OCI-LY3 (cell line): ENCODE data around the gene GFER.

Experiments used
- CTCF ChIP-seq: fragments of 200-600, 300-600 bp; sonication (generic); IDR thresholded peaks from 2 replicates; pipeline ENCODE4 v1.5.1; 2014; ENCODE audit warnings: antibody characterized with exemption, low read length, low read depth
- EZH2phosphoT487 ChIP-seq: fragments of 200-600 bp; shearing (Covaris generic); IDR thresholded peaks from 2 replicates; pipeline ENCODE4 v1.6.1; 2018; ENCODE audit warnings: antibody characterized with exemption, mixed run types, low read depth

DNA sequence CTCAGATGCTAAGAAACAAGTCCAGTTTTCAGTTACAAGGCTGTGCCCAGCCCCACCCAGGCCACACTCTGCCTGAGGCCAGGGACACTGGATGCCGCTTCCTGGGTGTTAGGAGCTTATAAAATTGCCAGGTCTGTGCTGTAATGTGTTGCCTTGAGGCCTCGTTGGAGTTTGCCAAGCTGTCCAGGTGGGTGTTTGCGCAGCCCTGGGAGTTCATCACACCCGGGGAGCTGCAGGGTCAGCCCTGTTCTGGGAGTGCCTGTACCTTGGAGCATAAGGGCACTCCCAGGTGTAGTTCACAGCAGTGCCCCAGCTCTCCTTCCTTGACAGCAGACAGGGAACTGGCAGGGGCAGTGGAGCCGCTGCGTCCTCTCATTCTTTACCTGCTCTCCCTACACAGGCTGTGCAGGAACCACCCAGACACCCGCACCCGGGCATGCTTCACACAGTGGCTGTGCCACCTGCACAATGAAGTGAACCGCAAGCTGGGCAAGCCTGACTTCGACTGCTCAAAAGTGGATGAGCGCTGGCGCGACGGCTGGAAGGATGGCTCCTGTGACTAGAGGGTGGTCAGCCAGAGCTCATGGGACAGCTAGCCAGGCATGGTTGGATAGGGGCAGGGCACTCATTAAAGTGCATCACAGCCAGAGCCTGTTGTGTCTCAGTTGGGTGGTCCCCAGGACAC, 1.6 kb downstream of the GFER start:
- TF ChIP-seq CTCF, result no peak
- TF ChIP-seq EZH2phosphoT487, result no peak
